GM19468 (cell line): Measurements from ENCODE around the gene CBS.
A peak's percentile ranks its signal among the peaks of the same experiment; 100 is the strongest.
"Not testable (repeated sequence)": the region's sequence is repeated elsewhere in the genome, so short reads cannot be mapped to it uniquely, and the experiment has no call there.

Source experiments
- ATAC-seq: cut with Tn5 transposase; IDR thresholded peaks from one replicate; pipeline ENCODE4 v1.9.1; 2021; ENCODE audit warnings: mild to moderate bottlenecking, moderate library complexity, moderate number of reproducible peaks; ENCODE audit not compliant: unreplicated experiment; ENCODE audit errors: extremely low read depth

CBS gene

DNA sequence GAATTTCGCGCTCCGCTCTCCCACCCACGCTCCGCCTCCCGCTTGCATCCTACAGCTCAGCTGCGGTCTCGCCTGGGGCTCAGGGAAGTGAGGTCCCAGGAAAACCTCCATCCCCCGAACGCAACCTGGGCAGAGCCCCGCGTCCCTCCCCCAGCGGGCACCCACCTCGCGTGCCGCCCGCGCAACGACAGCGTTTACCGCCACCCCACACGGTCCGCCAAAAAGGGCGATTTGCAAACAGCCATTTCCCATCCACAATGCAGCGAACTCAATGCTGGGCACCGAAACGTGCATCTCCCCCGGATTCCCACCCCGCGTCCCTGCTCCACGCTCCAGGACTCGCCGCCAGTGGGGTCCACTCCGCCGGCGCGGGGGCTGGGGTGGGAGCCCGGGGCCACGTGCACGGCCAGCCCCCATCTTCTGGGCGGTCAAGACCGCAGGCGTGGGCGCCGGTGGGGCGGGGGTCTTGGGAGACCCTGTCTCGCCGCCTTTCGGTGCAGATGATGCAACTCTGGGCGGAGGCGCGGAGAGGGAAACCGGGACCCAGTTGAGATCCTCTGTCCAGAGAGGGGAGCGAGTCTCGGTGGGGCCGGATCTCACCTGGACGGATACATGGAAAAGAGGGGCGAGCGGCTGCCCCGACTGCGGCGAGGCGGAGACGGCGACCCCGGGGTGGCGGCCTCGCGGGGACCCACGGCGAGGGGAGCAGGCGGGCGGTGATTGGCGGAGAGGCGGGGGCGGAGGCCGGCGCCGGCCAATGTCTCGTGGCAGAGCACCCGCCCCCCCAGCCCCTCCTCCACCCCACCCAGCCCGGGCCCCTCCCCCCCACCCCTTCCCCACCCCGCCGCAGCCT is at the start of gene CBS:
Gene CBS, minus strand, starts transcription at position 666 of the 853 bp plus-strand sequence. CDS start 3,642 bp downstream, outside the sequence.
- ATAC-seq, result not testable (repeated sequence)

DNA sequence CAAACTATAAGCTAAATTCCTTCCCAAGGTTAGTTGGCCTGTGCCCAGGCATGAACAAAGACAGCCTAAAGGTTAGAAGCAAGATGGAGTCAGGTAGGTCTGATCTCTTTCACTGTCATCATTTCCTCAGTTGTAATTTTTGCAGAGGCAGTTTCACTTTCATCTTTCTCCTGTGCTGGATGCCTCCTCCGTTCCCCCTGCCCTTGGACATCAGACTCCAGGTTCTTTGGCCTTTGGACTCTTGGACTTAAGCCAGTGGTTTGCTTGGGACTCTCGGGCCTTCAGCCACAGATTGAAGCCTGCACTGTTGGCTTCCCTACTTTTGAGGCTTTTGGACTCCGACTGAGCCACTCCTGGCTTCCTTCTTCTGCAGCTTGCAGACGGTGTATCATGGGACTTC is 40.3 kb upstream of the CBS start:
- ATAC-seq, result not testable (repeated sequence)

DNA sequence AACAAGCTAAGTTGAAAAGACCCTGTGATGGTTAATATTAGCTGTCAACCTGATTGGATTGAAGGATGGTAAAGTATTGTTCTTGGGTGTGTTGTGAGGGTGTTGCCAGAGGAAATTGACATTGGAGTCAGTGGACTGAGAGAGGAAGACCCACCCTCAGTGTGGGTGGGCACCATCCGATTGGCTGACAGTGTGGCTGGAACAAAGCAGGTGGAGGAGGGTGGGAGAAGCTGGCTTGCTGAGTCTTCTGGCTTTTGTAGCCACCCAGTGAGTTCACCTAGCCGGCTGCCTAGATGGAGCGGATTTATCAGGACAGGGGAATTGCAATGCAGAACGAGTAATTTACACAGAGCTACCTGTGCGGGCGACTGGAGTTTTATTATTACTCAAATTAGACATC is 38.8 kb upstream of the CBS start:
- ATAC-seq, result not testable (repeated sequence)

- not testable (repeated sequence) for ATAC-seq
Observed at GRCh38 chr21:43109006-43109405, 33.4 kb upstream of the CBS start.

DNA sequence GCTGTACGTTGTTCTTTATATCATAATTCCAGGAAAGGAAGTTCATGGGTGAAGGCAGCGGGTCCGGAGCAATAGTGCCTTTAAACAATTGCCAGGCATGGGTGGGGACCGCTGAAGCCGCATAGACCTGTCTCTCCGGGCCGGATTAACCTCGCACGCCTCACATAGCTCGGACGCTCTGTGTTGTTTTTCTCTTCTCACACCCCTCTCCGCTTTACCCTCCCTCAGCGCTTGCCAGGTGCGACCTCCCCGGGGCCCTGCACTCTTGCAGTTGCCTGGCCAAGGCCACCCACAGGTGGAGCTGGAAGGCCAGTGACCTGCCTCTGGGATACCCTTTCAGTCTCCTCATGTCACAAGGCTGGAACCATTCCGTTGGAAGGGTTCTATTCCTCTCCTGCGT is 32.5 kb upstream of the CBS start:
- not testable (repeated sequence) for ATAC-seq

DNA sequence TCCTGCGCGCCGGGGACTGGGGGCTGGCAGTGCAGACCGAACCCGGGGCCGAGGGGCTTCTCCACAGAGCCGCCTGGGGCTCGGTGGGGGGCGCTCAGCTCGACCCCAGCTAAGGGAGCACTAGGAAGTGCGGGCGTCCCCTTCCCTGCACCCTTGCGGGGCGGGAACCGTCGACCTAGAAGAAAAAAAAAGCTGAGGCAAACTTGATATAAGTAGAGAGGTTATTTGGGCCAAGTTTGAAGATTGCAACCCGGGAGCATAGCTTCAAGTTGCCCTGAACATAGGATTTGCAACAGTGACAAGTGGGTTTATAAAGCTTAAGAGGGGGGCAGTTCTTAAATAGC is 32.1 kb upstream of the CBS start:
- ATAC-seq, result not testable (repeated sequence)

GRCh38 chr21:43106965-43107793 is 31.5 kb upstream of the CBS start, which contains the start of gene U2AF1:
U2AF1 (minus strand) TSS chr21:43107570; CDS start chr21:43107494, 76 bp downstream.
- ATAC-seq, result peak; percentile 54

DNA sequence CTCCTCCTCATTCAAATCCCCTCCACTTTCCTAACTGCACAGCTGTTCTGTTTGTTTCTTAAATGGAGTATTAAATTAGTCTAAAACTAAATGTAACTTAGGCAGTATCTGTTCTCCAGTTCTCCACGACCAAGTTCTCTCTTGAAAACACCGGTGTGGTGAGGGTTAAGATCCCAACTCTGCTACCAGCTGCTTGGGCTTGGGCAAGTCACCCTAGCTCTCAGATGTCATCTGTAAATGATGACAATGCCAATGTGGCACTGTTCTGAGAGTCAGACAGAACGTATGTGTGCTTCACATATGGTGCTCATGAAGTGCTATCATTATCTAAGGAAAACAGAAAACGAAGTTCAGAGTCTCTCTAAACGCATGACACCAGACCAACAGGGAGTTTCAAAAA is 29.0 kb upstream of the CBS start:
- ATAC-seq, result not testable (repeated sequence)

GRCh38 chr21:43102281-43102680 is 26.6 kb upstream of the CBS start:
- ATAC-seq, result not testable (repeated sequence)

- not testable (repeated sequence) for ATAC-seq
Observed at GRCh38 chr21:43101676-43102075, 26.0 kb upstream of the CBS start.

DNA sequence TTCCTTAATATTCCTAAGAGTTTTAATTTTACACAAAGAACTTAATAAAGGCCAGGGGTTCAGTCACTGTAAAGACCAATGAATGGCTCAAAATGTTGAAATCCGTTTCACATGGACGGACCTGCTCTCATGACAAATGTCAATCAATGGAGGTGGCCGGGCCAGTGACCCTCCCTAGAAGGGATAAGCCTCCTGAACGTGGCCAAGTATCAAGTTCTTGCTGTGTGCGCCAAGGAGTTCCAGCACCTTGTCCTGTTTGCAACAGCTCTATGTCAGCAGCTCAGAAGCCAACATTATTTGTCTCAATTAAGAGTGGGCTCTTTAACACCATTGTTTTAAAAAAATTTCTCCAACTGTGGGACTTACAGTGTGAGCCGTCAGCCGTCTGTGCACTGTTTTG is 25.4 kb upstream of the CBS start:
- not testable (repeated sequence) for ATAC-seq

DNA sequence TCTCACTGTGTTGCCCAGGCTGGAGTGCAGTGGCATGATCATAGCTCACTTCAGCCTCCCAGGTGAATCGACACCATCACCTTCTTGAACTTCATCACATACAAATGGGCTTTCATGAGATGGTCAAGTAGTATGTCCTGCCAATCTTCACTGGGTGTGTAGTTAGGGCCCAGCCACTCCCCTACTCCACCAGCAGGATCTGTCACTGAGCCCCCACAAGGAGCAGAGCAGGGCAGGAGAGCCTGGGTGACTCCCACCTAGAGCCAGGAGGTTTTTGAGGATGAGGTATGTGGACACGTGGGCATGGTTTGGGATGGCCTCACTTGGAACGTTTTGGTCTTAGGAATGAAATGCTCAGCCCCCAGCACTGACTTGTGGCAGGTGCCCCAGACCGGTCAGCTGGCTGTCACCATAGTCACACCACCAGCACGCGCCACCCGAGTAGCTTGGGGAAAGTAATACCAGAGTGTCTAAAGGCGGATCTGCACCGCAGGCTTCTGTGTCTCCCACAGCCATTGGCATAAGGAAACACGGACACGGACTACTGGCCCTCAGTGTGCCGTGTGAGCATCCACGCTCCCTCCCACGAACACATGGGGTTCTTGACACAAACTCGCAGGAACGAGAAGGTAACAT is 16.5 kb upstream of the CBS start:
- ATAC-seq, result not testable (repeated sequence)

DNA sequence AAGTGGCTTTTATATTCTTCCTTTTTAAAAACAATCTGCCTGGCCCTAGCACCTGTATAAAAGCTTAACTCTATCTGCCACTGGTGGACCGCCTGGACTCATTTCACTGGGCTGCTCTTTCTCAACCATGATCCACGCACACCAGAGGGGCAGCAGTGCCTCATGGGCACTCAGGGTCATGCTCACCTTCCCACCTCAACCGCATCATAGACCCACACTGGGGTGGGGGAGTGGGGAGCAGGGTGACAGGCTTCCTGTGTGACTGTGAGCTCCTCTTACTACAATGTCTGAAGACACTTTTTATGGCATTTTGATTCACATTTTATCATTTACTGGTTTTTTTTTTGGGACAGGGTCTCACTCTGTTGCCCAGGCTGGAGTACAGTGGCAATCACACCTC is 15.3 kb upstream of the CBS start:
- not testable (repeated sequence) for ATAC-seq

DNA sequence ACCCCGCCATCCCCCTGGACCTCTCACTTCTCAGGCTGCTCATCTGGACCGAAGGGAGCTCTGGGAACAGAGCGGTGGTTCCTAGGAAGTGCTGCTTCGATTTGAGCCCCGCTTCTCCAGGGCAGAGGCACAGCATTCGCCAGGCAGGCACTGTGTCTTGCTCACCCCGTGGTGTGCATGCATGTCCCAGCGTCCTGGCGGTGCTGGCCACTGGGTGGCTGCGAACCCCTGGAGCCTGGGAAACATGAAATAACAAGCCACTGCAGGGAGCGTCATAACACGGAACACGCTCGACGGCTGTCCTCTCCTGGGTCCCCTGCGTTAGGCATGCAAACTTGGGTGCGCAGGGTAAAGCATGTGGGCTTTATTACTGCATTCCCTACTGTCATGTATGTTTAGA is 13.8 kb upstream of the CBS start:
- ATAC-seq, result not testable (repeated sequence)

DNA sequence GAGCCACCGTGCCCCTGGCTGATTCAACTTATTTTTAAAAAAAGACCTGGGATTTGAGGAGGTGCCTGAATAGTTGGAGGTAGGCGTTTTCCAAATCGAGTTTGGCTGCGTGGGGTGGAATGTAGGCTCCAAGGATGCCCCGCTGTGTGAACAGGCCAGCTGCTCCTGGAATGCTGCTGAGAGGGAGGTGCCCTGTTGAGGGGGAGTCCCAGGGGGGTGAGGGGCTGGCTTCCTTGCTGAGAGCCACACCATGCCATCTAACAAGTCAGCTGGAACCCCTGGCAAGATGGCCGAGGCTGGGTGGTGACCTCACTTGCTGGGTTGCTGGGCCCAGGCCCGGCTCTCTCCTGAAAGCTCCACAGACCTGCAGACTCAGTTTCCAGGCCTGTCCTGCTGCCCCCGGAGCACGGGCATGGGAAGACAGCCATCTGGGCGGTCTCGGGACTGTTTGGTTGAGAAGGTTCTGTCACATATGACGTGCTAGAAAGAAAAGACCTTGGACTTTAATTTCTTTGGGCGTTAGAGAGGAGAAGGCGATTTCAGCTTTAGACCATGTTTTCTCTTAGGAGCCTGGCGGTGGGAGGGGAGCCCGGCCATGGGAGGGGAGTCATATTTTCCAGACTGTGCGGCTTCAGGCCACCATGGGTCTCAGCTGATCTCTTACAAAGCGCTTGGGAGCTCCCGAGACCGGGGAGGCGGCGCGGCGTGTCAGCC is 7.1 kb upstream of the CBS start:
- ATAC-seq, result not testable (repeated sequence)

DNA sequence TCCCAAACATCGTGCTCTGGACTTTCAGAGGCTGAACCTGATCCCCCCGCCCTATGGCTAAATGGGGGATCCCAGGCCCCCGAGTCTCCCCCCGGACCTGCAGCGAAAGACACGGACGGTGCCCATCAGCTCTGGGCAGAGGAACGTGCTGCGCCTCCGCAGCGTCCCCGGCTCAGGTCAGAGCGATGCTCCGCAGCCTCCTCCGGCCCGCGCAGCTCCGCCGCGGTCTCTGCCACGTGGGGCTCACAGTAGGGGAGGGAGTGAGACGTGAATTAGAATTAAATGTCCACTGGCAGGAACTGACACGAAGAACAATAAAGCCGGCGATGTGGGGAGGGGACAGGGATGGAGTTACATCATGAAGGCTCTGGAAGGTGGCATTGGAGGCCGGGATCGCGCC is 1.0 kb upstream of the CBS start:
- ATAC-seq, result not testable (repeated sequence)

- not testable (repeated sequence) for ATAC-seq
Observed at GRCh38 chr21:43076023-43076637, 495 bp upstream of the CBS start.

DNA sequence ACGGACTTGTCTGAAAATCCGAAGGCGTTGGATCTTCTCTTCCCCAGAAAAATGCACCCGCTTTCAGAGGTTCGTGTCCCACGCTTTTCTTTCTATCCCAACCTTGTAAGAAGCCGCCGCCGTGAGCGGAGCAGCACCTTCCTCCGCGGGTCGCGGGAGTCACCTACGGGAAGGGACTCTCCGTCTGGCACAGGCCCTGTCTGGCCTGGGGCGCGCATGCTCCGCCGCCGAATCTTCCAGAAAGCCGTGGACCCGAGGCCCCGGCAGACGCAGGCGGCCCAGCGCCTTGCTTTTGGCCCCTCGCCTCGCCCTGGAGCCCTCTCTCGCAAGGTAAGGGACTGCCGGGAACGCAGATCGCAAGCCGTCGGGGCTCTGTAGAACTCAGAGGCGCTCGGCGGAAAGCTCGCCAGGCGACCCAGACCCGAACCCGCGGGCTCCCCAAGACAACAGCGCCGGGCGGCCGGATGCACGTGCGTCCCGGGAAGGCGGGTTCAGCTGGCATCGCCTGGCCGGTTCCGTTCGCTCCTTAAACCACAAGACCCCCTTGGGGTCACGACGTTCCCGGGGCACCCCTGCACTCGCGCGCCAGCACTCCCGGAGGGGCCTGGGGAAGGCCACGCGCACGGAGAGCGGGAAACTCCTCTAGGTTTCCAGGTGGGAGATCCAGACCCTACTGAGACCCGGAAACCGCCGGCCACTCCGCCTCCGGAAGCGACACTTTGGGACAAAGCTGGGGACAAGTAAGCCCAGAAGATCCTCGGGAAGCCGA is 1.1 kb downstream of the CBS start:
- not testable (repeated sequence) for ATAC-seq

GRCh38 chr21:43072742-43073141 is 2.9 kb downstream of the CBS start:
- not testable (repeated sequence) for ATAC-seq
